Adrenal gland (tissue), 5 donors: ENCODE measurements around the gene IFNA8.

Experiments
- CTCF ChIP-seq, 6 experiments: fragments of 450-650 bp in 4 of 6; fragments of 200-600 bp in 2 of 6; sonication (generic) in 1 of 6; IDR thresholded peaks; 1 replicate in 5 of 6; 2 replicates in 1 of 6; pipeline versions ENCODE4 v1.5.1 to v1.8.0; 2016 to 2021; ENCODE audit warnings: antibody characterized with exemption in 6 of 6, mild to moderate bottlenecking in 2 of 6, moderate library complexity in 1 of 6
- POLR2A ChIP-seq, 2 donors: fragments of 450-650 bp; IDR thresholded peaks; one replicate each; pipeline ENCODE4 v1.6.1; 2017; ENCODE audit warnings: antibody characterized with exemption in 2 of 2, mild to moderate bottlenecking in 2 of 2, moderate library complexity in 1 of 2
- donor health status: DM: no; HTN: no; CAD: no.

- no peak for TF ChIP-seq POLR2A (IDR thresholded peaks at IDR 0.05)
- TF ChIP-seq CTCF (IDR thresholded peaks at IDR 0.05): no peak
Observed at GRCh38 chr9:21428235-21428634, 19.3 kb downstream of the IFNA8 start.
